Astrocyte of the spinal cord (primary cell): Measurements from ENCODE around the gene BORCS6.
A peak's percentile ranks its signal among the peaks of the same experiment; 100 is the strongest.

ENCODE experiments used
- DNase-seq: peaks from one replicate; pipeline ENCODE4 v3.0.0; 2011; ENCODE audit warnings: low read depth, low spot score
- H3K4me3 ChIP-seq: 2 replicates; pipeline ENCODE4 v1.5.1; 2011; ENCODE audit warnings: low read depth, mild to moderate bottlenecking, low read length, moderate library complexity
- in situ Hi-C: cut with HindIII; loops from 2 replicates; pipeline ENCODE4 v1.10.0; 2017; ENCODE audit warnings: low sequenced_read_pairs
- TF ChIP-seq, protein P1 (sequence below): IDR thresholded peaks from 2 replicates; pipeline ENCODE4 v1.5.1; 2012; ENCODE audit warnings: low read depth, mild to moderate bottlenecking, low read length, inconsistent platforms

BORCS6 gene

DNA sequence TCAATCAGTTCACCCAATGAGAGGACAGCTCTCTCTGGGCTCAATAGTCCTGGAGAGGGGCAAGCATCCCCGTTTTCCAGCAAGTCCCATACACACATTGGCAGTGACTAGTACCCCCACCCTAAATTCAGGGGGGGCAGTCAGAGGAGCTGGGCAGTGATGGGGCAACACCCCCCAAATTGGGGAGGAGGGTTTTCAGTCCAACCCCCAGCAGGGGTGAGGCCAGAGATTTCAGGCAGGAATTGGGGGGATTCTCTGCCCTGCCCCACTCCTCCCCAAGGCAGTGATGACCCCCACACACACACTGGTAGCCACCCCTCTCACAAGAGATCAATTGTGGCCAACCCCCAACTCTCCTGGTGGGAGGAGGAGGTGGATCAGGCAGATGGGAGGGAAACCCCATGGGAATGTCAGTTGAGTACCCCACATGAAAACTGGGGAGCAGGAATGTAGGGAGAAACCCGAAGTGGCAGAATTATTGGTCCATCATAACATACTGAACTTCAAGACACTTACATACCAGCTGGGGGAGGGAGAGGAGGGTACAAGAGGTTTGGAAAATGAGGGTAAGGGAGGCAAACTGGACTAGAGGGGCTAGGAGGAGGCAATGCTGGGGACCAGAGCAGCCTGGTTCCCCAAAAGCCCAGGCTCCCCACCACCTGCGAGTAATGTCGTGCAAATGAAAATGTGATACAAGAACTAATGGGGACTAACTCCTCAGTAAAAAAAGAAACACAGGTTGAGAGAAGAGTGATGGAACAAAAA, 30.3 kb downstream of the BORCS6 start:
- in situ Hi-C loops = no loop called here
- TF ChIP-seq, protein P1, sequence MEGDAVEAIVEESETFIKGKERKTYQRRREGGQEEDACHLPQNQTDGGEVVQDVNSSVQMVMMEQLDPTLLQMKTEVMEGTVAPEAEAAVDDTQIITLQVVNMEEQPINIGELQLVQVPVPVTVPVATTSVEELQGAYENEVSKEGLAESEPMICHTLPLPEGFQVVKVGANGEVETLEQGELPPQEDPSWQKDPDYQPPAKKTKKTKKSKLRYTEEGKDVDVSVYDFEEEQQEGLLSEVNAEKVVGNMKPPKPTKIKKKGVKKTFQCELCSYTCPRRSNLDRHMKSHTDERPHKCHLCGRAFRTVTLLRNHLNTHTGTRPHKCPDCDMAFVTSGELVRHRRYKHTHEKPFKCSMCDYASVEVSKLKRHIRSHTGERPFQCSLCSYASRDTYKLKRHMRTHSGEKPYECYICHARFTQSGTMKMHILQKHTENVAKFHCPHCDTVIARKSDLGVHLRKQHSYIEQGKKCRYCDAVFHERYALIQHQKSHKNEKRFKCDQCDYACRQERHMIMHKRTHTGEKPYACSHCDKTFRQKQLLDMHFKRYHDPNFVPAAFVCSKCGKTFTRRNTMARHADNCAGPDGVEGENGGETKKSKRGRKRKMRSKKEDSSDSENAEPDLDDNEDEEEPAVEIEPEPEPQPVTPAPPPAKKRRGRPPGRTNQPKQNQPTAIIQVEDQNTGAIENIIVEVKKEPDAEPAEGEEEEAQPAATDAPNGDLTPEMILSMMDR = no peak
- DNase-seq = no peak
- no peak overlapping the region for H3K4me3 ChIP-seq

- in situ Hi-C loops = no loop called here
- DNase-seq = no peak
- H3K4me3 ChIP-seq = no peak overlapping the region
- TF ChIP-seq, protein P1 = no peak
Observed at GRCh38 chr17:8159032-8159400, 31.0 kb downstream of the BORCS6 start.

- TF ChIP-seq, protein P1 = peak; percentile 87
- peak; percentile 92 for DNase-seq
- in situ Hi-C loops = no loop called here
- no peak overlapping the region for H3K4me3 ChIP-seq
Observed at GRCh38 chr17:8158267-8159031, 31.5 kb downstream of the BORCS6 start.

- H3K4me3 ChIP-seq = peak overlapping the region; percentile 73
- DNase-seq = peak; percentile 100
- in situ Hi-C loops = no loop called here
- TF ChIP-seq, protein P1 = no peak
Observed at GRCh38 chr17:8156246-8156992, 33.6 kb downstream of the BORCS6 start.

- no peak for DNase-seq
- in situ Hi-C loops = no loop called here
- H3K4me3 ChIP-seq = peak overlapping the region; percentile 73
- TF ChIP-seq, protein P1 = no peak
Observed at GRCh38 chr17:8155996-8156245, 34.1 kb downstream of the BORCS6 start.

- in situ Hi-C loops = no loop called here
- TF ChIP-seq, protein P1 = no peak
- no peak for DNase-seq
- H3K4me3 ChIP-seq = peak overlapping the region; percentile 73
Observed at GRCh38 chr17:8155231-8155995, 34.6 kb downstream of the BORCS6 start.
